Kidney (tissue), 14 donors: Measurements from ENCODE around the gene TRIML1. TPM values are rescaled to one million over a fixed set of nuclear protein-coding genes. Genes with fewer than 3 reads are reported as not detected.

Experiments used
- DNase-seq, 5 donors: peaks; one replicate each; pipeline ENCODE4 v3.0.0-alpha.2; 2013 to 2020
- FAIRE-seq: peaks from 2 replicates; lab custom pipeline; 2012; peaks lifted over from hg19 to GRCh38; lab: Jason Lieb, UNC
- H3K27ac ChIP-seq, 2 donors: one replicate each; pipeline ENCODE4 v1.7.0; 2013; ENCODE audit warnings: low read depth in 2 of 2, low read length in 2 of 2, inconsistent platforms in 1 of 2
- H3K27me3 ChIP-seq: one replicate; pipeline ENCODE4 v1.7.1; 2013; ENCODE audit warnings: low read length, inconsistent platforms; ENCODE audit not compliant: control insufficient read depth, insufficient read depth
- H3K36me3 ChIP-seq, 3 donors: one replicate each; pipeline versions ENCODE4 v1.7.0 to v1.7.1; 2013; ENCODE audit warnings: low read length in 3 of 3, control low read depth in 1 of 3, inconsistent platforms in 1 of 3; ENCODE audit not compliant: insufficient read depth in 3 of 3, control insufficient read depth in 2 of 3
- H3K4me1 ChIP-seq, 3 donors: one replicate each; pipeline versions ENCODE4 v1.7.0 to v1.7.1; 2013; ENCODE audit warnings: low read length in 3 of 3, inconsistent platforms in 1 of 3, low read depth in 1 of 3; ENCODE audit not compliant: control insufficient read depth in 2 of 3, insufficient read depth in 2 of 3
- H3K4me3 ChIP-seq, 3 donors: one replicate each; pipeline versions ENCODE4 v1.7.0 to v1.8.1; 2013; ENCODE audit warnings: low read length in 3 of 3, control low read depth in 1 of 3, inconsistent platforms in 1 of 3
- H3K9ac ChIP-seq, 3 donors: one replicate each; pipeline versions ENCODE4 v1.7.0 to v1.7.1; 2013; ENCODE audit warnings: low read length in 3 of 3, control low read depth in 1 of 3, inconsistent platforms in 1 of 3
- H3K9me3 ChIP-seq, 3 donors: one replicate each; pipeline versions ENCODE4 v1.7.0 to v1.7.1; 2013; ENCODE audit warnings: low read length in 3 of 3, control low read depth in 1 of 3, inconsistent platforms in 1 of 3; ENCODE audit not compliant: control insufficient read depth in 2 of 3, insufficient read depth in 1 of 3
- intact Hi-C: fragments of 100-400 bp; cut with DNase I; formaldehyde crosslinking; loops from one replicate; pipeline ENCODE4 v1.11.1; 2022
- polyA plus RNA-seq: library from polyadenylated mRNA; stranded (reverse); fragments of 350-450 nt; fragmentation: Illumina TruSeq; extraction: RNeasy Lipid Tissue Mini Kit (QIAGEN cat#74804); gene quantifications from one replicate; pipeline ENCODE4 v1.2.3, GENCODE V29; 2014; ENCODE audit warnings: low read depth, low replicate concordance; ENCODE audit not compliant: insufficient read depth
- total RNA-seq: library from RNA; stranded (reverse); fragmentation: NEBNext Ultra II Directional; extraction: Animal tissue kit (Norgen Biotek cat#: 25700); gene quantifications from one replicate; pipeline ENCODE4 v1.2.1, GENCODE V29; 2021
- TF ChIP-seq, protein P1 (sequence below): IDR thresholded peaks from 3 replicates; pipeline ENCODE4 v1.5.1; 2012; ENCODE audit warnings: mild to moderate bottlenecking, moderate library complexity, borderline replicate concordance; ENCODE audit not compliant: insufficient read depth; ENCODE audit errors: extremely low read depth
- donor health status: control.
- donor health status: control.
- donor health status: control.
- donor health status: control.
- donor health status: control.
- donor health status: DM: yes; HTN: yes; CAD: no.
- donor health status: Normal renal cell carcinoma (clear cell type).

TRIML1 gene
- total and polyA plus RNA-seq, 2 donors from 2014 or later: not detected

- Histone ChIP-seq H3K27me3 (no peaks in the 10 kb centered on the region), H3K36me3 (no peaks in the 10 kb centered on the region), H3K9me3 (no peaks in the 10 kb centered on the region), H3K4me1 (no peaks in the 10 kb centered on the region), H3K9ac (no peak overlapping the region), H3K27ac (no peak overlapping the region), H3K4me3 (no peak overlapping the region)
- no peak for DNase-seq
- no peak for FAIRE-seq
- TF ChIP-seq, protein P1, sequence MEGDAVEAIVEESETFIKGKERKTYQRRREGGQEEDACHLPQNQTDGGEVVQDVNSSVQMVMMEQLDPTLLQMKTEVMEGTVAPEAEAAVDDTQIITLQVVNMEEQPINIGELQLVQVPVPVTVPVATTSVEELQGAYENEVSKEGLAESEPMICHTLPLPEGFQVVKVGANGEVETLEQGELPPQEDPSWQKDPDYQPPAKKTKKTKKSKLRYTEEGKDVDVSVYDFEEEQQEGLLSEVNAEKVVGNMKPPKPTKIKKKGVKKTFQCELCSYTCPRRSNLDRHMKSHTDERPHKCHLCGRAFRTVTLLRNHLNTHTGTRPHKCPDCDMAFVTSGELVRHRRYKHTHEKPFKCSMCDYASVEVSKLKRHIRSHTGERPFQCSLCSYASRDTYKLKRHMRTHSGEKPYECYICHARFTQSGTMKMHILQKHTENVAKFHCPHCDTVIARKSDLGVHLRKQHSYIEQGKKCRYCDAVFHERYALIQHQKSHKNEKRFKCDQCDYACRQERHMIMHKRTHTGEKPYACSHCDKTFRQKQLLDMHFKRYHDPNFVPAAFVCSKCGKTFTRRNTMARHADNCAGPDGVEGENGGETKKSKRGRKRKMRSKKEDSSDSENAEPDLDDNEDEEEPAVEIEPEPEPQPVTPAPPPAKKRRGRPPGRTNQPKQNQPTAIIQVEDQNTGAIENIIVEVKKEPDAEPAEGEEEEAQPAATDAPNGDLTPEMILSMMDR: no peak
- intact Hi-C loops: no loop called here
Observed at GRCh38 chr4:188194421-188194820, 55.2 kb downstream of the TRIML1 start.

DNA sequence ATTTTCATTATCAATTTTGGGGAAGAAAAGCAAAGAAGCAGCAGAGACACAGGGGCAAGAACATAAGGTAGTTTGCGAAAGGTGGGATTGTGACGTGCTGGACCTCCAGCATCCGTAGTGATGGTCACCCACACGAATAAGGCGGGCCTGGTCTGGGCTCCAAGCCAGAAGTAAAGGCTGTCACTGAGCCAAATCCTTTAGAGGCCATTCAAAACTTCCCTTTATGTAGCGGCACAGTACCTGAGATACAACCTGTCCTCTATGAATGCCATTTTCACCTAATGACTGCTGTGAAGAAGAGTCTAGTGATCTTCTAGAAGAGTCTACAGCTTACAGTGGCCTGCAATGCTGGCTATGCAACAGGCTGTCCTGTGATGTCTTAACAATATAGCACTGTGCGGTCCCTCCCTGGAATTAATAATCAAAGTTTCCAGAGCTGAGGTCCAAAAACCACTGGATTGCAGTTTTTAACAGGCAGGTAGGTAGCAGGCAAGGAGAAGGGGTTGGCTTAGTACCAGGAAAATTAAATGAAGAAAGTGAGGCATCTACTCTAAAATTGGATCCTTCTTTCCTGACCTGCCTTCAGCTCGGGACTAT lies 56.2 kb downstream of the TRIML1 start:
- FAIRE-seq (no peak), DNase-seq (peak in 1 of 5 donors; percentile 10)
- Histone ChIP-seq H3K9me3 (no peaks in the 10 kb centered on the region), H3K27me3 (no peaks in the 10 kb centered on the region), H3K36me3 (no peaks in the 10 kb centered on the region), H3K4me3 (no peak overlapping the region), H3K27ac (no peak overlapping the region), H3K9ac (no peak overlapping the region), H3K4me1 (no peaks in the 10 kb centered on the region)
- intact Hi-C loops: no loop called here
- TF ChIP-seq, protein P1: no peak

- intact Hi-C loops: no loop called here
- H3K36me3 ChIP-seq: no peaks in the 10 kb centered on the region
- no peak overlapping the region for H3K27ac ChIP-seq
- H3K4me1 ChIP-seq: no peaks in the 10 kb centered on the region
- no peaks in the 10 kb centered on the region for H3K27me3 ChIP-seq
- peak in 2 of 5 donors; percentile 14 to 15 for DNase-seq
- H3K4me3 ChIP-seq: no peak overlapping the region
- FAIRE-seq: no peak
- H3K9me3 ChIP-seq: no peaks in the 10 kb centered on the region
- TF ChIP-seq, protein P1: no peak
- no peak overlapping the region for H3K9ac ChIP-seq
Observed at GRCh38 chr4:188196134-188196735, 57.0 kb downstream of the TRIML1 start.

Other genes starting within 250 kb of the TRIML1 start
- gene ZFP42, start 143.7 kb upstream of the TRIML1 start, total RNA-seq: not detected
- not detected for gene ZFP42, start 143.7 kb upstream of the TRIML1 start, polyA plus RNA-seq
- not detected for gene TRIML2, start 29.8 kb upstream of the TRIML1 start, total RNA-seq
- gene TRIML2, start 29.8 kb upstream of the TRIML1 start, polyA plus RNA-seq: not detected